Heart right ventricle (tissue), 16 donors: Measurements from ENCODE around the gene MPL. TPM values are rescaled to one million over a fixed set of nuclear protein-coding genes. Genes with fewer than 3 reads are reported as not detected.

Experiments
- ATAC-seq, 8 donors: fragments of 200-7000 bp; cut with Tn5 transposase; one replicate each; pipeline ENCODE4 v1.9.1; 2020; ENCODE audit warnings: mild to moderate bottlenecking in 8 of 8, moderate library complexity in 8 of 8, moderate number of reproducible peaks in 1 of 8
- DNase-seq, 2 donors: peaks; one replicate each; pipeline ENCODE4 v3.0.0-alpha.2; 2020
- H3K27ac ChIP-seq, 10 donors: fragments of 200-600 bp; sonication (generic) in 2 of 10; one replicate each; pipeline versions ENCODE4 v1.5.0 to v1.8.0; 2020 to 2022; ENCODE audit warnings: mild to moderate bottlenecking in 3 of 10
- H3K27me3 ChIP-seq, 7 donors: fragments of 200-600 bp; one replicate each; pipeline ENCODE4 v1.8.0; 2021 to 2022; ENCODE audit warnings: mild to moderate bottlenecking in 2 of 7
- H3K36me3 ChIP-seq, 9 donors: fragments of 200-600 bp; sonication (generic) in 1 of 9; one replicate each; pipeline versions ENCODE4 v1.5.0 to v1.8.0; 2020 to 2022; ENCODE audit warnings: mild to moderate bottlenecking in 2 of 9
- H3K4me1 ChIP-seq, 9 donors: fragments of 200-600 bp; sonication (generic) in 1 of 9; one replicate each; pipeline versions ENCODE4 v1.5.0 to v1.8.0; 2020 to 2022; ENCODE audit warnings: mild to moderate bottlenecking in 4 of 9
- H3K4me3 ChIP-seq, 10 donors: fragments of 200-600 bp; sonication (generic) in 2 of 10; one replicate each; pipeline versions ENCODE4 v1.5.0 to v1.8.0; 2020 to 2022; ENCODE audit warnings: mild to moderate bottlenecking in 7 of 10, moderate library complexity in 2 of 10
- H3K9me3 ChIP-seq, 11 donors: fragments of 200-600 bp in 10 of 11; sonication (generic) in 2 of 11; one replicate each; pipeline versions ENCODE4 v1.5.0 to v1.8.0; 2013 to 2022; ENCODE audit warnings: mild to moderate bottlenecking in 2 of 11, control low read depth in 1 of 11, moderate library complexity in 1 of 11
- WGBS, 2 donors: extraction: QIAGEN DNeasy Blood & Tissue Kit; methylation state at CpG; one replicate each; pipeline ENCODE4 v1.1.7; 2013; ENCODE audit warnings: inconsistent platforms in 1 of 2; 5-methylcytosine and 5-hydroxymethylcytosine counted together
- intact Hi-C, 10 donors: fragments of 100-400 bp; cut with DNase I; formaldehyde crosslinking; loops; one replicate each; pipeline versions ENCODE4 v1.11.1 to v1.14.2; 2022
- polyA plus RNA-seq, 2 donors: library from polyadenylated mRNA; stranded (reverse); fragments of 200-250 nt; gene quantifications; one replicate each; pipeline ENCODE4 v1.2.3, GENCODE V29; 2013
- total RNA-seq, 10 donors: library from RNA; stranded (reverse); fragmentation: NEBNext Ultra II Directional in 3 of 10; extraction: Animal tissue kit (Norgen Biotek cat#: 25700) in 3 of 10; gene quantifications; one replicate each; pipeline versions ENCODE4 v1.2.1 to v1.2.4, GENCODE V29; 2021 to 2023
- TF ChIP-seq, protein P1 (sequence below), 9 donors: fragments of 200-600 bp; sonication (generic) in 2 of 9; IDR thresholded peaks; one replicate each; pipeline versions ENCODE4 v1.5.0 to v1.8.0; 2021 to 2022; ENCODE audit warnings: antibody characterized with exemption in 9 of 9, mild to moderate bottlenecking in 5 of 9, moderate library complexity in 1 of 9
- donor health status: Arrhythmogenic right ventricular cardiomyopathy.
- donor health status: ischemic (EF 13 %, LVEDD 7.1; RV severe dilation, severe dysfunction).
- donor health status: healthy with polysubstance abuse.
- donor health status: DM: no; HTN: yes; CAD: no.
- donor health status: DM: no; HTN: no; CAD: no.
- donor health status: ischemic (EF 25% LVEDD 6.9; RV normal size, moderate dysfunction).
- donor health status: ischemic (EF 25% LVEDD 5.7; RV mildly dilated, moderate dysfunction).
- donor health status: healthy.
- donor health status: DM: yes; HTN: yes; CAD: no.
- donor health status: Ischemic cardiomyopathy.
- donor health status: ischemic (EF 35%, LVEDD 5.7; RV mildly dilated, moderate dysfunction).
- donor health status: nonischemic (EF 11% LVEDD 7.7; RV severe dilation, severe dysfunction).
- donor health status: DM: yes; HTN: yes; CAD: no.
- donor health status: PGD.
- donor health status: ischemic (EF 29% LVEDD 5.4; RV normal size, mild dysfunction).
- donor health status: nonischemic (EF 23%, LVEDD 6.1; RV moderate dilation, normal function).

Gene MPL
- total and polyA plus RNA-seq, 12 donors, result 0.03 to 1.2 (median 0.37) TPM

DNA sequence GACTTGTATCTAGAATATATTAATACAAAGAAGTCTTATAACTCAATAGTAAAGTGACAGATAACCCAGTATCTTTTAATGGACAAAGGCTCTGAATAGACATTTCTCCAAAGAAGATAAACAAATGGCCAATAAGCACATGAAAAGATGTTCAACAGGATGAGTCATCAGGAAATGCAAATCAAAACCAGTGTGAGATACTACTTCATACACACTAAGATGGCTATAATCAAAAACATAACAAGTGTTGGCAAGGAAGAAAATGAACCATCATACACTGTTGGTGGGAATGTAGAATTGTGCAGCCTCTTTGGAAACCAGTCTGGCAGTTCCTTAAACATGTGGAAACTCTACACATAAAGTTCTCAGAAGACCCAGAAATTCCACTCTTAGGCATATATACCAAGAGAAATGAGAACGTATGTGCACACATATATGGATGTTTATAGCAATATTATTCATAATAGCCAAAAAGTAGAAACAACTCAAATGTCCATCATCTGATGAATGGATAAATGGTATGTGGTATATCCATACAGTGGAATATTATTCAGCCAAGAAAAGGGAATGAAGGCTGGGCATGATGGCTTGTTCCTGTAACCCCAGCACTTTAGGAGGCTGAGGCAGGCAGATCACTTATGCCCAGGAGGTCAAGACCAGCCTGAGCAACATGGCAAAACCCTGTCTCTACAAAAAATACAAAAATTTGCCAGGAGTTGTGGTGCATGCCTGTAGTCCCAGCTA lies 9.9 kb upstream of the MPL start:
- intact Hi-C loops, result no loop called here
- Histone ChIP-seq H3K27ac (no peak overlapping the region), H3K4me1 (peaks cover 9 to 23% (median 17%) of the 10 kb centered on the region in 9 donors), H3K36me3 (peaks cover 0 to 24% (median 0%) of the 10 kb centered on the region in 9 donors), H3K9me3 (peaks cover 0 to 43% (median 11%) of the 10 kb centered on the region in 11 donors), H3K4me3 (no peak overlapping the region), H3K27me3 (no peaks in the 10 kb centered on the region)
- WGBS, 2 donors, result 100% methylated on average over 1 of the region's 1 CpG
- no peak for ATAC-seq
- TF ChIP-seq, protein P1, sequence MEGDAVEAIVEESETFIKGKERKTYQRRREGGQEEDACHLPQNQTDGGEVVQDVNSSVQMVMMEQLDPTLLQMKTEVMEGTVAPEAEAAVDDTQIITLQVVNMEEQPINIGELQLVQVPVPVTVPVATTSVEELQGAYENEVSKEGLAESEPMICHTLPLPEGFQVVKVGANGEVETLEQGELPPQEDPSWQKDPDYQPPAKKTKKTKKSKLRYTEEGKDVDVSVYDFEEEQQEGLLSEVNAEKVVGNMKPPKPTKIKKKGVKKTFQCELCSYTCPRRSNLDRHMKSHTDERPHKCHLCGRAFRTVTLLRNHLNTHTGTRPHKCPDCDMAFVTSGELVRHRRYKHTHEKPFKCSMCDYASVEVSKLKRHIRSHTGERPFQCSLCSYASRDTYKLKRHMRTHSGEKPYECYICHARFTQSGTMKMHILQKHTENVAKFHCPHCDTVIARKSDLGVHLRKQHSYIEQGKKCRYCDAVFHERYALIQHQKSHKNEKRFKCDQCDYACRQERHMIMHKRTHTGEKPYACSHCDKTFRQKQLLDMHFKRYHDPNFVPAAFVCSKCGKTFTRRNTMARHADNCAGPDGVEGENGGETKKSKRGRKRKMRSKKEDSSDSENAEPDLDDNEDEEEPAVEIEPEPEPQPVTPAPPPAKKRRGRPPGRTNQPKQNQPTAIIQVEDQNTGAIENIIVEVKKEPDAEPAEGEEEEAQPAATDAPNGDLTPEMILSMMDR (IDR thresholded peaks at IDR 0.05), result no peak
- DNase-seq, result no peak

DNA sequence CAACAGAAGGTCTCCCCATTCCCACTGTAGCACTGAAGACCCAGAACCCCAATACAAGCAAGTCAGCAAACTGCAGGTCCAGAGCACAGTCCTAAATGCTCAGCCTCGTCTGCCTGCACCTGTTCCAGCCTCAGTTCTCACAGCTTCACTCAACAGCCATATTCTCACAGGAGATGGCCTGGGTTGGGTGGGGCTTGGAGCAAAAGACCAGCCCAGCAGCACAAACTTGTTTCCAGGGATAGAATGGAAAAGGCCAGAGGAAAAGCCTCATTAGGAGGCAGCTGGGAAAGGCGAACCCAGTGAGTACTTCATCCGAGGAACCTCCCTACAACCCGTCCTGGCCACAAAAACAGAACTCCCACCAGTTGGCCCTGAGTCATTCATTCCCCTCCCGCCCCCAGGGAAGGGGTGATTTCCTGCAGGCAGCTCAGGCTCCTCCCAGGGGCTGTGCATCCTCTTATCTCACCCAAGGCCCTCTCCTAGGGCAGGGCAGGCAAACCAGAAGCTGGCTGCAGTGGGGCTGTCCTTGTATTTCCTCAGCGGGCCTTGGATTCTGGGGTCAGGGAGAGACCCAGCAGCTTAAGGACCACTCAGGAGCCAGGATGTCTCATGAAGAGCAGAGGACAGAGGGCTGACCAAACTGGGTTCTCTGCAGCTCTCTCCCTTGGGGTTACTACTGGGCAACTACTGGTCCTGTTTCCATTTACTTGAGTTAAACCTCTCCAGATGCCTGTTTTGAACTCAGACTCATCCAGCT lies 7.4 kb upstream of the MPL start:
- Histone ChIP-seq H3K4me3 (no peak overlapping the region), H3K4me1 (peaks cover 9 to 23% (median 17%) of the 10 kb centered on the region in 9 donors), H3K27me3 (no peaks in the 10 kb centered on the region), H3K27ac (peak overlapping the region in 9 of 10 donors; percentile 18 to 74 (median 54)), H3K9me3 (peaks cover 0 to 31% (median 11%) of the 10 kb centered on the region in 11 donors), H3K36me3 (peaks cover 0 to 7% (median 0%) of the 10 kb centered on the region in 9 donors)
- intact Hi-C loops, result no loop called here
- ATAC-seq, result peak; percentile 89 to 96 (median 95)
- peak; percentile 55 to 83 for DNase-seq
- TF ChIP-seq, protein P1 (IDR thresholded peaks at IDR 0.05), result no peak
- 34 to 42% methylated on average over 6 of the region's 6 CpGs for WGBS, 2 donors

DNA sequence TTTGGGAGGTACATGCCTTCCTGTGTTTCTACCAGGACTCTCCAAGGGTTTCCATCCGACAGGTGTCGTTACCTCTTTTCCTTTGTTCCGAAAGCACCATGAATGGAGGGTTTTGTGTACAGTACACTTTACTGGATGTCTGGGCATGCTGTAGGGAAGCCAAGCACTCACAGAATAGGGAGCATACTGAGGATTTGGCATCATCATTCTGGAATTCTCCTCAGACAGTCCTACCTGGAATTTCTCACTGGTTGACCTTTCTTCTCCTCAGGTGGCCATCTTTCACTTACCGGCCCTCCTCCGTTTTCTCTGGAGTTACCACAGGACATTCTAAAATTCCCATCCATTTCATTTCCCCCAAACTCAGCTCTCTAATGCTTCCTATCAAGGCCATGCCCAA lies 5.9 kb upstream of the MPL start:
- intact Hi-C loops, result no loop called here
- Histone ChIP-seq H3K4me3 (no peak overlapping the region), H3K4me1 (peaks cover 9 to 23% (median 17%) of the 10 kb centered on the region in 9 donors), H3K27me3 (no peaks in the 10 kb centered on the region), H3K9me3 (peaks cover 0 to 16% (median 7%) of the 10 kb centered on the region in 11 donors), H3K27ac (no peak overlapping the region), H3K36me3 (no peaks in the 10 kb centered on the region)
- TF ChIP-seq, protein P1 (IDR thresholded peaks at IDR 0.05), result no peak
- WGBS, 2 donors, result 89 to 90% methylated on average over 5 of the region's 5 CpGs
- no peak for ATAC-seq
- DNase-seq, result no peak

DNA sequence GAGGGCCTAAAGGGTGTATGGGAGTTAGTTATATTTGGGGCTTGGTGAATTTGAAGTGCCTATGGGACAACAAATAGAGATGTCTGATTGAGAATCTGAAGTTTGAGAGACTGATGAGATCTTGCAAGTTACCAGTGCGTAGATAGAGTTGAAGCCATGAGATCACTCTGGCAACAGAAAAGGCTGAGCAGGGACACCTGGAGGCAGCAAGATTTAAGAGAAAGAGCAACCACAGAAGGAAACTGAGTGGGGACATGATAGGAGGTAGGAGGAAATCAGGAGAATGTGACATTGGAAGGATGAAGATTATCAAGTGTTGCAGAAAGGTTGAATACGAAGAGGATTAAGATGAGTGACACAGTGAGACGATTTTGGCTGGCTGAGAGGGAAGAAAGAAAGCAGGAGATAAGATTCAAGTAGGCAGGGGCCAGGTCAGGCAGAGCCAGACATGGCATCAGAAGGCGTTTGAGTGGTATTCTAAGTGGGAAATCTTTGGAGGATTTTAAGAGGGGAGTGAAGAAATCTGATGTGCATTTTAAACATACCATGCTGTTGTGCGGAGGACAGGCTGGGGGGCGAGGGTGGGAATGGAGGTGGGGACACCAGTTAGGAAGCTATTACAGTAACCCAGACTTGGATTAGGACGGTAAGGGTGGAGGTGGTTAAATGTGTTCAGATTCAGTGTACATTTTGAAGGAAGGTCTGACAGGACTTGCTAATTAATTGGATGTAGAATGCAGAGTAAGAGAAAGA lies 3.0 kb upstream of the MPL start:
- TF ChIP-seq, protein P1 (IDR thresholded peaks at IDR 0.05), result peak in 2 of 9 donors; percentile 8 to 12
- ATAC-seq (no peak), DNase-seq (no peak)
- H3K27ac ChIP-seq, result no peak overlapping the region
- H3K36me3 ChIP-seq, result no peaks in the 10 kb centered on the region
- no peaks in the 10 kb centered on the region for H3K9me3 ChIP-seq
- H3K27me3 ChIP-seq, result no peaks in the 10 kb centered on the region
- peaks cover 7 to 17% (median 14%) of the 10 kb centered on the region in 9 donors for H3K4me1 ChIP-seq
- 52 to 63% methylated on average over 7 of the region's 7 CpGs for WGBS, 2 donors
- H3K4me3 ChIP-seq, result no peak overlapping the region
- intact Hi-C loops, result no loop called here
